Caco-2 (cell line): ENCODE measurements around the gene MGLL. TPM values are rescaled to one million over a fixed set of nuclear protein-coding genes. Genes with fewer than 3 reads are reported as not detected.
A peak's percentile ranks its signal among the peaks of the same experiment; 100 is the strongest.

ENCODE experiments used
- BruUV-seq: library from RNA; stranded (reverse); fragments of 400-500 nt; replicated peaks from 2 replicates; lab custom pipeline; 2021; lab: Mats Ljungman, UMichigan
- CTCF ChIA-PET: fragments of 300-600 bp; sonication (Branson Sonifier 250); formaldehyde crosslinking; loops from one replicate; lab custom pipeline; 2022; ENCODE audit warnings: antibody characterized with exemption; lab: Charles Lee
- POLR2A ChIA-PET: fragments of 300-600 bp; sonication (Branson Sonifier 250); formaldehyde crosslinking; loops from one replicate; lab custom pipeline; 2022; ENCODE audit warnings: antibody characterized with exemption; lab: Charles Lee
- DNase-seq, 2 experiments: peaks; one replicate each; pipeline versions ENCODE4 v3.0.0 to v3.0.0-alpha.2; 2020 to 2022
- H3K27me3 ChIP-seq: replicated peaks from 2 replicates; pipeline ENCODE4 v1.6.0; 2011; ENCODE audit warnings: low read length; ENCODE audit not compliant: control insufficient read depth, insufficient read depth
- H3K36me3 ChIP-seq: 2 replicates; pipeline ENCODE4 v1.5.1; 2011; ENCODE audit warnings: low read length; ENCODE audit not compliant: control insufficient read depth, insufficient read depth
- H3K4me1 ChIP-seq: fragments of 250-450 bp; sonication (Bioruptor Pico); 2 replicates; pipeline ENCODE4 v1.5.1; 2020; ENCODE audit warnings: mild to moderate bottlenecking
- H3K4me3 ChIP-seq: 2 replicates; pipeline ENCODE4 v1.5.1; 2011; ENCODE audit warnings: low read depth, mild to moderate bottlenecking, control low read depth, low read length
- H3K9me3 ChIP-seq: fragments of 250-450 bp; sonication (Bioruptor Pico); 2 replicates; pipeline ENCODE4 v1.5.1; 2020; ENCODE audit warnings: mild to moderate bottlenecking, moderate library complexity
- H3K27ac Mint-ChIP-seq: one replicate; pipeline ENCODE4 v1.8.0; 2022; ENCODE audit warnings: mixed read lengths; ENCODE audit not compliant: unreplicated experiment
- H3K27me3 Mint-ChIP-seq: one replicate; pipeline ENCODE4 v1.8.0; 2022; ENCODE audit warnings: mixed read lengths; ENCODE audit not compliant: insufficient read depth, unreplicated experiment
- H3K36me3 Mint-ChIP-seq: one replicate; pipeline ENCODE4 v1.8.0; 2022; ENCODE audit warnings: mild to moderate bottlenecking, mixed read lengths; ENCODE audit not compliant: insufficient read depth, unreplicated experiment
- H3K4me1 Mint-ChIP-seq: one replicate; pipeline ENCODE4 v1.8.0; 2022; ENCODE audit warnings: low read depth, mixed read lengths; ENCODE audit not compliant: unreplicated experiment
- H3K4me3 Mint-ChIP-seq: one replicate; pipeline ENCODE4 v1.8.0; 2022; ENCODE audit warnings: mild to moderate bottlenecking, moderate library complexity, mixed read lengths; ENCODE audit not compliant: unreplicated experiment
- H3K9me3 Mint-ChIP-seq: one replicate; pipeline ENCODE4 v1.8.0; 2022; ENCODE audit warnings: mixed read lengths; ENCODE audit not compliant: unreplicated experiment
- intact Hi-C: fragments of 100-400 bp; cut with micrococcal nuclease; formaldehyde crosslinking; loops from one replicate; pipeline ENCODE4 v1.10.0; 2022; ENCODE audit not compliant: unreplicated experiment
- total RNA-seq: library from RNA; stranded (reverse); gene quantifications from 2 replicates; pipeline ENCODE4 v1.2.3, GENCODE V29; 2022
- TF ChIP-seq, protein P1 (sequence below), 2 experiments: fragments of 200-600 bp in 1 of 2; IDR thresholded peaks; 1 replicate in 1 of 2; 2 replicates in 1 of 2; pipeline versions ENCODE4 v1.5.1 to v1.8.0; 2011 to 2022; ENCODE audit warnings: antibody characterized with exemption in 1 of 2, control low read depth in 1 of 2, inconsistent platforms in 1 of 2, low read depth in 1 of 2, low read length in 1 of 2, mild to moderate bottlenecking in 1 of 2, moderate library complexity in 1 of 2; ENCODE audit not compliant: insufficient read depth in 1 of 2, severe bottlenecking in 1 of 2, unreplicated experiment in 1 of 2

MGLL gene
- total RNA-seq, 1 experiment from 2014 or later: 7.8 TPM

DNA sequence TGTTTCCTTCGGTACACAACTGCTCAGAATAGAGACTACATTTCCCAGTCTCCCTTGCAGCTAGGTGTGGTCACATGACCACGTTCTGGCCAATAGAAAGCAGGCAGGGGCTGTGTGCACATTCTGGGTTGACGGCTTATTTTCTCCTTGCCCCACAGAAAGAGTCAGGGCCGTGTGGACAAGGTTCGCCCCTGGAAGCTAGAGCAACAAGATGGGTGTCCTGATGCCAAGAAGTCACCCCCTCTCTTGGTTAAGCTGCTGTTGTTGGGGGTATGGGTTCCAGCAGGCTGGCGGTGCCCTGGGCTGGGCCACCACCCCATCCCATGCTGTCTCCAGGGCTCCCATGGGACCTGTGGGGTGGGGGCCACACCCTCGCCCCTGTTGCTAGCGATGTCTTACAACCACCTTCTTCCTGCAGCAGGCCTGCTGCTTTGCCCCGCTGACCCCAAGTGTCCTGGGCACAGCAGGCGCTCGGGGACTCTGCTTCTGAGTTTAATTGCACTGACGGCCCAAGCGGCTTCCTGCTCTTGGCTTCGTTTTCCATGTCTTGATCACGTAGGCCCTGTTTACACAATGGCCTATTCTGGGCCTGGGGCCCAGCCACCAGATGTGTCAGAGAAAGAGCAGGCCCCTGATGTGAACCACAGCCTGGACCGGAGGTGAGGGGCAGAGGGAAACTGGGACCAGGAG is 124.6 kb downstream of the MGLL start:
- Mint-ChIP-seq H3K9me3 (no peaks in the 10 kb centered on the region), H3K4me1 (no peaks in the 10 kb centered on the region), H3K36me3 (peaks cover 4% of the 10 kb centered on the region), H3K4me3 (peak overlapping the region; percentile 22), H3K27ac (peak overlapping the region; percentile 48), H3K27me3 (no peaks in the 10 kb centered on the region)
- CTCF ChIA-PET: interaction anchor here (0.6 to 2.3 kb wide), 5 partner anchors 48 to 408 kb away, joined by 3 to 15 read pairs (median 5); no protein-coding TSS in a partner anchor
- Histone ChIP-seq H3K36me3 (no peaks in the 10 kb centered on the region), H3K27me3 (no peaks in the 10 kb centered on the region), H3K9me3 (no peaks in the 10 kb centered on the region), H3K4me1 (no peaks in the 10 kb centered on the region), H3K4me3 (no peak overlapping the region)
- peak; percentile 66 to 73 for DNase-seq
- no TSS peak for BruUV-seq
- TF ChIP-seq, protein P1, sequence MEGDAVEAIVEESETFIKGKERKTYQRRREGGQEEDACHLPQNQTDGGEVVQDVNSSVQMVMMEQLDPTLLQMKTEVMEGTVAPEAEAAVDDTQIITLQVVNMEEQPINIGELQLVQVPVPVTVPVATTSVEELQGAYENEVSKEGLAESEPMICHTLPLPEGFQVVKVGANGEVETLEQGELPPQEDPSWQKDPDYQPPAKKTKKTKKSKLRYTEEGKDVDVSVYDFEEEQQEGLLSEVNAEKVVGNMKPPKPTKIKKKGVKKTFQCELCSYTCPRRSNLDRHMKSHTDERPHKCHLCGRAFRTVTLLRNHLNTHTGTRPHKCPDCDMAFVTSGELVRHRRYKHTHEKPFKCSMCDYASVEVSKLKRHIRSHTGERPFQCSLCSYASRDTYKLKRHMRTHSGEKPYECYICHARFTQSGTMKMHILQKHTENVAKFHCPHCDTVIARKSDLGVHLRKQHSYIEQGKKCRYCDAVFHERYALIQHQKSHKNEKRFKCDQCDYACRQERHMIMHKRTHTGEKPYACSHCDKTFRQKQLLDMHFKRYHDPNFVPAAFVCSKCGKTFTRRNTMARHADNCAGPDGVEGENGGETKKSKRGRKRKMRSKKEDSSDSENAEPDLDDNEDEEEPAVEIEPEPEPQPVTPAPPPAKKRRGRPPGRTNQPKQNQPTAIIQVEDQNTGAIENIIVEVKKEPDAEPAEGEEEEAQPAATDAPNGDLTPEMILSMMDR (IDR thresholded peaks at IDR 0.05; ENCODE audit: insufficient read depth in 1 of 2, low read depth in 1 of 2, low read length in 1 of 2, severe bottlenecking in 1 of 2, unreplicated experiment in 1 of 2): no peak
- intact Hi-C loops: no loop called here
- POLR2A ChIA-PET: no interaction called here

DNA sequence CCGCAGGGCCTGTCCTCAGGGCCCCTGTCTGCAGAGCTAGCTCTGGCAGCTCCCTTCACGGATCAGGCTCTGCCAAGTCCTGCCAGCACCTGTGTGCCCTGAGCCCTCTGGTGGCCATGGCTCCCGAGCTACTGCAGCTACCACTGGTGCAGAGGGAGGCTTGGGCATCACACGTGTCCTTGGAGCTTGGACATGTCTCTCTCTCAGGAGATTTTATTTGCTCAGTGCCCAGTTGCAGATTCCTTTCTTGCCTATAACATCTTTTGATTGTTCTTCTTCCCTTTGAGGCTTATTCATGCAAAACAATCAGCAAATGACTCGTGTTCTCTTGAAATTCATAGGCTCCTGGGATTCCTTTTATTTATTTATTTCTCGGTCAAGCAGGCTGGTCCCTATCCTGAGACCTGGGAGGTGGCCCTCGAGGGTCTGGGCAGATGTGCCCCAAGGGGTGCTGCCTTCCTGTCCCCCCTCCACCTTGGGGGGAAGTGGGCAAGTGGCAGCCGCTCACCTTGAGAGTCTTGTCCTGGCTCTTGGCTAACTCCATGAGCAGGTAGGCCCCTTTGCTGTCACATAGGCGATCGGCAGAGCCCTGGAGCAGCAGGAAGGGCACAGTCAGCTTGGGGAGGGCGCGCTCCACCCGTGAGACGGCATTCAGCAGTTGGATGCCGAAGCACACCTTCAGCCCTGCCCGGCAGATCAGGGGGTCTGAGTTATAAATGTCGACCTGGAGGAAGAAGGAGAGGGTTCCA is 127.7 kb downstream of the MGLL start:
- ChIA-PET CTCF (interaction anchor here (0.5 to 1.5 kb wide), 5 partner anchors 11 to 120 kb away, joined by 3 to 13 read pairs (median 3); partner anchors contain the start of gene TPRA1), POLR2A (no interaction called here)
- Mint-ChIP-seq H3K27ac (no peak overlapping the region), H3K36me3 (peaks cover 4% of the 10 kb centered on the region), H3K4me3 (no peak overlapping the region), H3K4me1 (no peaks in the 10 kb centered on the region), H3K9me3 (no peaks in the 10 kb centered on the region), H3K27me3 (no peaks in the 10 kb centered on the region)
- no TSS peak for BruUV-seq
- Histone ChIP-seq H3K4me1 (peaks cover 21% of the 10 kb centered on the region), H3K27me3 (no peaks in the 10 kb centered on the region), H3K4me3 (no peak overlapping the region), H3K9me3 (no peaks in the 10 kb centered on the region), H3K36me3 (no peaks in the 10 kb centered on the region)
- TF ChIP-seq, protein P1 (IDR thresholded peaks at IDR 0.05; ENCODE audit: insufficient read depth in 1 of 2, low read depth in 1 of 2, low read length in 1 of 2, severe bottlenecking in 1 of 2, unreplicated experiment in 1 of 2): peak in 1 of 2 experiments; percentile 60
- intact Hi-C loops: loop anchor here (5.0 kb wide), 1 partner anchor 42 kb away; no protein-coding TSS in a partner anchor
- DNase-seq: peak in 1 of 2 experiments; percentile 55

DNA sequence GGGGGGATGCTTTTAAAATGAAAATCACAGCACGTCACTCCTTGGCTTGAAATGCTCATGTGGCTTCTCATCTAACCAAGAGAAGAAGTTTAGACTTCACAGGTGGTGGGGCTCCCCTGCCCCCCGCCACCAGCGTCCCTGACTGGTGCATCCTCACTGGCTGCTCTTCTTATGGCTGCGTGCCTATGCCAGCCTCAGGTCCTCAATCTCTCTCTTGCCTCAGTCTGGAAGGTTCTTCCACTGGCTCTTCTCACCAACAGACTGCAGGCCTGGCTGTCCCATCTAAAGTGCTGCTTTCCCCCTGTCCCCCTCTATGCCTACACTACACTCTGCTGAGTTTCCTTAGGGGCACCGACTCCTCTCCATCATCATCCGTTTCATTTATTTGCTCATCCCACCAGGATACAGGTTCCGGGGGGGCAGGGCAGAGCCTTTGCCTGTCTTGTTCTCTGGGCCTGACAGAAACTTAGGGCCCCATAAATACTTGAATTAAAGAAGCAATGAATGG is 128.9 kb downstream of the MGLL start:
- TF ChIP-seq, protein P1 (IDR thresholded peaks at IDR 0.05; ENCODE audit: insufficient read depth in 1 of 2, low read depth in 1 of 2, low read length in 1 of 2, severe bottlenecking in 1 of 2, unreplicated experiment in 1 of 2): no peak
- H3K4me3 Mint-ChIP-seq: no peak overlapping the region
- H3K9me3 Mint-ChIP-seq: no peaks in the 10 kb centered on the region
- peaks cover 27% of the 10 kb centered on the region for H3K4me1 ChIP-seq
- intact Hi-C loops: loop anchor here (5.0 kb wide), 1 partner anchor 41 kb away; no protein-coding TSS in a partner anchor
- POLR2A ChIA-PET: no interaction called here
- H3K27me3 Mint-ChIP-seq: no peaks in the 10 kb centered on the region
- DNase-seq: no peak
- H3K27me3 ChIP-seq: no peaks in the 10 kb centered on the region
- CTCF ChIA-PET: interaction anchor here (1.5 kb wide), 1 partner anchor 10 kb away, joined by 13 read pairs; no protein-coding TSS in a partner anchor
- no peaks in the 10 kb centered on the region for H3K36me3 ChIP-seq
- no peaks in the 10 kb centered on the region for H3K4me1 Mint-ChIP-seq
- no TSS peak for BruUV-seq
- H3K36me3 Mint-ChIP-seq: peaks cover 4% of the 10 kb centered on the region
- no peaks in the 10 kb centered on the region for H3K9me3 ChIP-seq
- H3K27ac Mint-ChIP-seq: no peak overlapping the region
- no peak overlapping the region for H3K4me3 ChIP-seq
